Smooth muscle cell of bladder (primary cell): ENCODE data around the gene EBF4. TPM values are rescaled to one million over a fixed set of nuclear protein-coding genes. Genes with fewer than 3 reads are reported as not detected.

Source experiments
- total RNA-seq: library from RNA; depleted of rRNA; stranded (reverse); fragments of >200 nt; gene quantifications from 2 replicates; pipeline ENCODE4 v1.2.3, GENCODE V29; 2014

The EBF4 gene, protein sequence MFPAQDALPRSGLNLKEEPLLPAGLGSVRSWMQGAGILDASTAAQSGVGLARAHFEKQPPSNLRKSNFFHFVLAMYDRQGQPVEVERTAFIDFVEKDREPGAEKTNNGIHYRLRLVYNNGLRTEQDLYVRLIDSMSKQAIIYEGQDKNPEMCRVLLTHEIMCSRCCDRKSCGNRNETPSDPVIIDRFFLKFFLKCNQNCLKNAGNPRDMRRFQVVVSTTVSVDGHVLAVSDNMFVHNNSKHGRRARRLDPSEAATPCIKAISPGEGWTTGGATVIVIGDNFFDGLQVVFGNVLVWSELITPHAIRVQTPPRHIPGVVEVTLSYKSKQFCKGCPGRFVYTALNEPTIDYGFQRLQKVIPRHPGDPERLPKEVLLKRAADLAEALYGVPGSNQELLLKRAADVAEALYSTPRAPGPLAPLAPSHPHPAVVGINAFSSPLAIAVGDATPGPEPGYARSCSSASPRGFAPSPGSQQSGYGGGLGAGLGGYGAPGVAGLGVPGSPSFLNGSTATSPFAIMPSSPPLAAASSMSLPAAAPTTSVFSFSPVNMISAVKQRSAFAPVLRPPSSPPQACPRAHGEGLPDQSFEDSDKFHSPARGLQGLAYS
- total RNA-seq: 0.57 and 1.8 TPM in 2 replicates

DNA sequence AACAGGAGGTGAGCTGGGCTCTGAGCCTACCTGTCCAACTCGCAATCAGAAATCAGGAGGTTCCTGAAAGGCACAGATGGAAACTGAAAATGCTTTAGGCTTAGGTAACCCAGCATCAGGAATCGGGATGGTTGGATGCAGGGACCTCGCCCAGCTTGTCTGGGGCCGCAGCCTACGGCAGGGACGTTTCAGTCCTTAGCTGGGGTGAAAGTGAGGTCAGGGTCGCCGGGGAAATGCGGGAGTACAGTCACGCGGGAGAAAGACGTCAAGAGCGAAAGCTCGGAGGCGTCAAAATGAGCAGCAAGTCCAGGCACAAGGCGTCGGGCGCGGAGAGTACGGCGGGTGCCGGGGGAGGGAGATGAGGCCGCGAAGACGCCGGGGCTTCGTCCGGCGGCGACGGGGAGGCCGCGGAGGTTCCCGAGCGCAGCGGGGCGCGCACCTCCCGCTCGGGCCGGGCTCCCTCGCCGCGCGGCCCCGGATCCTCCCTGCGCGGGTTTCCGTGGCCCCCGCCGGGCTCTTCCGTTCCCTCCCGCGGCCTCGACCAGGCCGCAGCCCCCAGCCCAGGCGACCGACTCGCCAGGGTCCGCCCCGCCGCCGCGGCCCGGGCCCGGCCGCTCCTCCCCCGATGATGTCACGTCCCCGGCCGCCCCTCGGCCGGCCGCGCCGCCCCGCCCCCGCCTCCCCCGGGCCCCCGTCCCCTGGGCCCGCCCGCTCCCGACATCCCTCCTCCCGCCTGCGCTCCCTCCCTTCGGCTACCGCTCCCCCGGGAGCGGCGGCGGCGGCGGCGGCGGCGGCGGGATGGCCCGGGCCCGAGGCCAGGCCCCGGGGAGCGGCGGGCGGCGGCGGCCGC is at the start of gene EBF4:
EBF4 (plus strand) TSS at position 745 of the 850 bp plus-strand sequence. CDS start 866 bp downstream, outside the sequence.

DNA sequence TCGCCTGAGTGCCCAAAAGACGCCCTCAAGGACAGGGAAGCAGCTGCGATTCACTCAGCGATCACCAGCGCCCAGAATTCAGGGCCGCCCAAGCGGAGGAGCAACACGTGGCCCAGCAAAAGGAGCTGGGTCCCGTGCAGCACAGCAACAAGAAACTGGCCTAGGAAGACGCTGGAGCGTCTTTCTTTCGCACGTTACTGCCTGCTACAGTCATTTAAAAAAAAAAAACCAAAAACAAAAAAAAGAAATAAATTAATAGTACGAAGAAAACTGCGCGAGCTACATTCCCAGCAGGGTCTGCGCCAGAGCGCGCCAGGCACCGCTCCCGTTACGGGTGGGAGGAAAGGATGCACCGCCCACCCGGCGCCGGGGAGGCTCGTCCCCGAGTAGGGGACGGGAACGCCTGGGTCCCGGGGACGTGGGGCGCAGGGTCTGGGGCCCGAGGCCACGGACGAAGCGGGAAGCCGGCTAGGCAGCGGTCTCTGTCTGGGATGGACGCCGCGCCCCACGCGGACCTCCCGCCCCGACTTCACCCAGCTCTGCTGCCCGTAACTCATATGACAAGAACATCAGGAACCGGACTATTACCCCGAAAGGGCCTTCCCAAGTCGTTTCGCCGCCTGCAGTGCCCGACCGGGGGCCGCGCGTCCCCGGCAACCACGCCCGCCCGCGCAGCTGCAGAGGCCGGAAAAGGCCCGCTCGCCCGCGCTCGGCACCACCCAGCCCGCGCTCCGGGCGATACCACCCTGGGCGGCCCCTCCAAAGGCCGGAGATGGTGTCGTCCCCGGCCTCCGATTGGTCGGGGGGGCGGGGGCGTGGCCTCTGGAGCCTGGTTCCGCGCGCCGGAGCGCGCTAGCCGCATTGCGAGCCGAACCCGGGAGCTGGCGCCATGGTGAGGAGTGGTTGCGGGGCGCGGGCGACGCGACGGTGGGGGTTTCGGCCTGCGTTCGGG is 40.5 kb upstream of the EBF4 start, which contains the start of gene NOP56:
NOP56 (plus strand) TSS at position 861 of the 952 bp plus-strand sequence; CDS start at position 890, 29 bp downstream.

GRCh38 chr20:2663887-2664719 is 28.5 kb upstream of the EBF4 start, which contains the start of gene IDH3B:
Gene IDH3B (minus strand): TSS chr20:2664216. CDS start chr20:2664188, 28 bp downstream.

DNA sequence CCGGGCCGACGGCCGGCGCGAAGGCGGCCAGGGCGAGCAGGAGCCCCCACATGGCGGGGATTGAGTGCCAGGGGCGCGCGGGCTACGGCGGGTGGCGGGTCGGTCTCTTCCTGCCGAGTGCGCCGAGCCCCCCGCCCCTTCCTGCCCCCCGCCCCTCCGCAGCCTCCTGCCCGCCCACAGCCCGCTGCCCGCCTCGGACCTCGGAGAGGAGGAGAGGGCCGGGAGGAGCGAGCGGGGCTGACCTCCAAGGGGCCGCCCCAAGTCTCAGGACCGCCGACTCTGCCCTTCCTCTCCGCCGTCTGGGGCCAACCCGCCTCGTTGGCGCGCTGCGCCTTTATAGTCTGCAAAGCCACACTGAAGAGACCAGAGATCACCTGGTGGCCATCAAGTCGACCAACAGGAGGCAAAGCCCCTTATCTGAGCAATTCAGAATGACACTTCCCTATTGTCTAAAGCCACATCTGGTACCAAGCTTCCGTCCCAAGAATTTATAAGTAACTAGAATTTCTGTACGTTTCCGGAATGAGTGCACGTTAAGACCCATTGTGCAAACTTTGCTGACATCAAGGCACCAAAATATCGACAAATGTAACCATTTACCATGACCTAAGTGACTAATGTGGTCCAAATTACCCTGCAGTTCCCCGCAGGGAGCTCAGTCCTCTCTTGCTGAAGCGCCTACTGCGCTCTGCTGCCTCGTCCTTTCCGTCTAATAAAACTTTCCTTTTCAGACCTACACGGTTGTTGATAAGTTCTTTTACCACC is 108.1 kb downstream of the EBF4 start, which contains the start of gene CPXM1:
CPXM1 (minus strand) TSS at position 107 of the 765 bp plus-strand sequence; CDS start at position 52, 55 bp downstream.

Other genes starting within 250 kb of the EBF4 start
- 82.6 and 101 TPM in 2 replicates for gene SNRPB, start 222.0 kb upstream of the EBF4 start, total RNA-seq
- gene ZNF343, start 183.9 kb upstream of the EBF4 start, total RNA-seq: 13.5 and 14.3 TPM in 2 replicates
- gene TMC2, start 156.2 kb upstream of the EBF4 start, total RNA-seq: 0.18 TPM in 1 of 2 replicates, not detected in the other
- 118 and 160 TPM in 2 replicates for gene NOP56, start 40.1 kb upstream of the EBF4 start, total RNA-seq
- 79.0 and 98.4 TPM in 2 replicates for gene IDH3B, start 28.6 kb upstream of the EBF4 start, total RNA-seq
- 0.71 and 1.2 TPM in 2 replicates for gene CPXM1, start 107.8 kb downstream of the EBF4 start, total RNA-seq
- gene C20orf141, start 122.2 kb downstream of the EBF4 start, total RNA-seq: 0.37 TPM in 1 of 2 replicates, not detected in the other
- not detected in 2 replicates for gene TMEM239, start 123.6 kb downstream of the EBF4 start, total RNA-seq
- 17.1 and 26.6 TPM in 2 replicates for gene PCED1A, start 147.9 kb downstream of the EBF4 start, total RNA-seq
- gene VPS16, start 148.0 kb downstream of the EBF4 start, total RNA-seq: 72.2 and 72.7 TPM in 2 replicates
- 22.9 and 27.9 TPM in 2 replicates for gene PTPRA, start 180.7 kb downstream of the EBF4 start, total RNA-seq